NCI-H2196 treated with DMSO at 0.1 percent for 48 hours (cell line): ENCODE measurements around the gene MCM9.

ENCODE experiments used
- DNase-seq: peaks from one replicate; lab custom pipeline; 2025; ENCODE audit not compliant: unreplicated experiment; lab: John Stamatoyannopoulos, UW

MCM9 gene

DNA sequence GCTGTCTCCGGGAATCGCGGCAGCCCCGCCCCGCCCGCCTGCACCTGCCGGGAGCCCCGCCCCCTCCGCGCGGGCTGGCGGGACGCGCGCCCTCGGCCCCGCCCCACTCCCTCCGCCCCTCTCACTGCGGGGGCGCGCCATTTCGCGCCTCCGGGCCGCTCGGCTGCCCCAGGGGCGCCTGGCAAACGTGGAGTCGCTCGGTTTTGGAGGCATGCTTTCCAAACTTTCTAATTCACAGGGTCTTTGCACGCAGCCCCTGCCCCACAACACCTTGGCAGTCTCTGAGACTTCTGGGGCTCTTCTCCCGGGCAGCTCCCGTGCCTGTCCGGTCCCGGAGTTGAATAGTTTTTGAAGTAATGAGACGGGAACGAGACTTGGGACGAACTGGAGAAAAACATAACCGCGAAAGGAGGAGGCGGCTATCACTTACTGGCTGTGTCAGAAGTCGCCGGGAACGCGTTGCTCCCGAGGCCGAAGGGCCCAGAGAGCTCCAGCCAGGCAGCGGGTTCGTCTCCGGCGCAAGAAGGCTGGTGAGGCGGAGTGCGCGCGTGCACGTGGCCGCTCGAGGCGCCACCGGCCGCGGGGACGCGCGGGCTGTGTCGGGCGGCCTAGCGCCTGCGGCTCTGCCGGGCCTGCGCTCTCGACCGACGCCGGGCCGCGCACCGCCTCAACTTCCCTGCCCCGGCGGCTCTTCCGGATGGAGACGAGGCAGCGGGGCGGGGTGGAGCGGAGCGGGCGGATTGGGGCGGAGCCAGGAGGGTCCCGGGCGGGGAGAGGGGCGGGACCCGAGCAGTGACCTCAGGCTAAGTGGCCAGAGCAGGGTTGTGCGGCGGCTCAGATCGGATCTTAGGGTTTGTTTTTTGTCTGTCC is at the start of gene MCM9:
TSS of gene MCM9 (minus strand) at position 699 of the 870 bp plus-strand sequence. CDS start 3,436 bp downstream, outside the sequence.
- DNase-seq = peak; percentile 89

DNA sequence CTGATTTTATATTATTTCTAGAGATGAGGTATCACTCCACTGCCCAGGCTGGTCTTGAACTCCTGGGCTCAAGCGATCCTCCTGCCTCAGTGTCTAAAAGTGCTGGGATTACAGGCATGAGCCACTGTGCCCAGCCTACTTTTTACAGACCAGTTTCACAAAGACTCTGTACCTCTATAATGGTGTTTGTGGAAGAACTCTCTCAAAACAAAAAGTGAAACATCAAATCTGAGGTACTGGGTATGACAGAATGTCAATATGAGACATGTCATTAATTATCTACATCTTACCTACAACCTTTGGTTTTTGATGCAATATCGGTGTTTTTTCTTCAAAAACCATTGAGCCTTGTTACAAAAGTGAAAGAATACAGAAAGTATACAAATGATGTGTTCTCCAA is 49.4 kb upstream of the MCM9 start:
- no peak for DNase-seq

DNA sequence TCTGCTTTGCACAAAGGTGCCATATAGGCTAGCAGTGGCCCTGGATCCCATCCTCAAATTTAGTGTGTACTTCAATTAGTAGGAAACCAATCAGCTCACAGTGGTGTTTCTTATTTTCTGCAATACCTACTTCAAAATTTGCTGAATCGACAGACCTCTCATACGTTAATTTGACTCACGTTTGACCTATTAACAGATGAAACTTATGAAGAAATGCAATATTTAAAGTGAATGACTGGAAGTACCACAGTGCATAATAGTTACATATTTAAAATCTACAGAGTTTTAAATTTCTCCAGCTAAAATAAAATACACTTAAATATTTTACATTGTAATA is 47.6 kb upstream of the MCM9 start:
- no peak for DNase-seq

DNA sequence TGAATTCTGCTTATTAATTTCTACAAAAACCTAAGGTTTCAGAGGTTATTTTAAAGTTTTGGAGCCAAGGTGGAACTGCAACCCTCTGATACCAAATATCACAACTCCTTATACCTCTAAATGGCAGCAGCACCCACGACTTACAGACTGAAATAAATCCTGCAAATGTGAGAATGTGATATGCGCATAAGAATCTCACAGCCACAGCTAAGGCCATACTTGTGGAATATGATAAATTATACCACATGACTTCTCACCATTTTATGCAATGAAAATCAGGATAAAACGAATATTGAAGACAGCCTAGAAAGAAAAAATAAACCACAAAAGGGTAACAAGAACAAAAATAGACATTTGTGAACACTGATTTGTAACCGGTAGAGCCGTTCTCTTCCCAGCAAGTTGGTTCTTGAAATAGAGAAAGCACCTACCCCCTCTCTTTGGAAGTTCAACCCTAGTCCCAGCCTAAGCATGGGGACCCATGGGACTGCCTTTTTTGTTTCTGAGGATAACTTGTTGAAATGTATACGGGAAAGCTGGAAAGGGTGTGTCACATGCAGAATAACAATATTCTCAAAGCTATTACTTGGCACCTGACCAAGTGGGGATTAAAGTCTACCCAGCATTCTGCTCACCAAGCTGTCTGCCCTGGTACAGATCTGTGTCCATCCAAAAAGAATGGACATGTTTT is 47.1 kb upstream of the MCM9 start:
- no peak for DNase-seq

DNA sequence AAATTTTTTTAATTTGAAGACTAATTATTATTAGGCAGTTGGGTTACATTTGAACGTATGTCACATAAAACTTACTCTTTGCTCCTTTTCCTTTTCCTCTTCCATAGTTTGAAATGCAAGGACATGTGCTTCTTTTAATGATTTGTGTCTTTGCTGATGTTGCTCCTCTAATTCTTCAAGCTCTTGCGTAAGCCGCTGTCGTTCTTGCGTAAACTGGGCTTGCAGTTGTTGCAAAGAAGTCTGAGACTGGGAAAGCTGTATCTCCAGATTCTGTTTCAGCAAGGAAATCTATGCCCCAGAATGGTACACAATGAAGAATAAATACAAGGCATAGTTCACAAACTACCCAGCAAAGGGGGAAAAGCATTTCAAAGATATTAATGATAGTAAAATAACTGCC is 45.1 kb upstream of the MCM9 start:
- no peak for DNase-seq

DNA sequence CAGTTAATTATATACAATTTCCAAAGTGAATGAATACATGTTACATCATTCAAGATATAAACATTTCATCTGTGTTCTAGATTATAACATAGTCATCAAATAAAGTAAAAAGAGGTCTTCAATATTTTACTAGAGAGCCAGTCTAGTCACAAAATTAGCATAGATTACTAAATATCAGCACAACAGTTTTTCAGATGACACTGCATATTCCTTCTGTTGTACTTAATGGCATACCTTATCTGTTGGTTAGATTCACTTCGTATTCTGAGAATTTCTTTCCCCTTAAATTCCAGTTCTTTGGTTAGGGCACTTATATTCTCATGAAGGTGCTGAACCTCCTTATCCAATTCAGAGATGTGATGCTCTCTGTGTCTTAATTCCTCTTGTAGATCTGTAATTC is 39.8 kb upstream of the MCM9 start:
- no peak for DNase-seq

DNA sequence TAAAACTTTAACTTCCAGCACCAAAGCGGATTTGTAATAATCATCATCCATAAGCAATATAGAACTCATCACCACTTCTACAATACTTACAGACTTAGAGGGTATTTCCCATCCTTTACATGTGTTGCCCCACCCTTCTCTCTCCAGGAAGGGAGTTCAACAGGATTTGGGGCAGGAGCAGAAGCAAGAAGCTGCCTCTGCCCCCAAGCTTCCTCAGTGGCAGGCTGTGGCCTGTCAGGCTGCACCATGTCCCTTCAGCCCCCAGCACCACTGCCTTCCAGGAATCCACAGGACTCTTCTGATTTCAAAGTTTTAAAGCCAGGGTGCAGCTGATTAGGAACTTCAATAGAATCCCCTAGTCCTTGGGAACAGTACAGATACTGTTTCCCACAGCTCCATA is 36.7 kb upstream of the MCM9 start:
- no peak for DNase-seq

DNA sequence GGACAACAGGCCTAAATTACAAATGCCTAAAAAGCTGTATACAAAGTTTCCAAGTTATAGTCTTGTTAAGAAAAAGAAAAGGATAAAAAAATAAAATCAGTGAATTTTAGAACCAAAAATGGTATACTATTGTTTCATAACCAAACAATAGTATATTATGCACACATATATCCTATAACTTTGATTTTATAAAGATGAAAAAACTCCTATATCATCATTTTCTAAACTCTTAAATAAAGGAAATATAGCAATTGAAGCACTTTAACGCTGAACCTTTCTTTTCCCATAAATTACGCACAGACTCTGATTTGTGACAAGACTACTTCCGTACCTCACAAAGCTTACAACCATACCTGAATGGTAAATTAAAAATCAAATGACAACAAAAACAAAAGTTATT is 35.9 kb upstream of the MCM9 start:
- no peak for DNase-seq

DNA sequence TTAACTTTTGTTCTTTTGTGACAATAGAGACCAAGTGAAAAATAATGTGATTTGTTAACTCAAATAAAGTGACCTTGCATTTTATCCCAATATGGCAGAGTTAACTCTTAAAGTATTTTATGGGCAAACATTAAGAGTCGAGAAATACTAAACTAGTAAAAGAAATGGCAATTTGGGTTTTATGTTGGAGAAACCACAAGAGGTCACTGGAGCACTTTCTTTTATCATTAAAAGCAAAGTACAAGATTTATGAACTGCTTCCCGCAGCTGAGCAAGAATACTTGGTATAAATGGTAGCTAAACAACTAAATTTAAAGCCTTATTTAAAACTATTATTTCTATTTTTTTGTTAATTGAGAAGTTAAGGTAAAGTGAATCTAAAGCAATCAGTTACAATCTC is 33.5 kb upstream of the MCM9 start:
- DNase-seq = no peak

DNA sequence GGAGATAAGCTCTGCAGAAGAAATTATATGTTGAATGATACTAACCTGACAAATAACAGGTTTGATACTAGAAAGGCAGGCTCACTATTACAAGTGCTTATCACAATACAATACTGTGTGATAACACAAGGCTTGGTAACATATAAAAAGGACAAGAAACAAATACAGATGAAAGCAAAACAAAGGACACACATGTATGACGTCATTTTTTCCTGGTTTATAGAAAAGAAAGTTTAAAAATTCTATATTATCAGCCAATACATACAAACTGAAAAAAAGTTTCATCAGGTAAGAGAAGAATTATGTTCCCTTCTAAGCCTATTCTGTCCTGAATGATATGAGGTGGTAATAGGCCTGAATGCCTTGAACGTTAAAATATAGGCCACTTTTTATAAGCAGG is 32.3 kb upstream of the MCM9 start:
- no peak for DNase-seq

DNA sequence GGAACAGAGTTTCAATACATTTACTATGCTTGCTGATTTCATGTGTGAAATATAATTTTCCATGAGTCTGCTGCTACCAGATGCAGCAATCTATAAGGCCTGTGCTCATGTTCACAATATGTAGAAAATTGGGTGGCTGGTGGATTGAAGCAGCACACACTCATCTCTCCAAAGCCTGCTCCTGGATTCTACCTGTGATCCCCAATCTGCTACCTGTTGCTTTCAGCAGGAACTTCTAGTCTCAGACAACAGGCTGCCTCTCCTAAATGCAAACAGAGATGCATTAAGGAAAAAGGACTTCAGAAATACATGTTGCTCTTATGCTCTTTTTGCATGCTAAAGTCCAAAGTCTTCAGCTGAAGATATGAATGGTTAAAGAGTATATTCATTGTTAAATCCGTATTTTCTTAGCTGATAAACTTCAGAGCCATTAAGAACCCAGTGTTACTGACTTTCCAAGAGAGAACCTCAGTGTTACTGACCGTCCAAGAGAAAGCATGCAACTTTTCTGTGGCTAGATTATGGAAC is 30.9 kb upstream of the MCM9 start:
- no peak for DNase-seq

DNA sequence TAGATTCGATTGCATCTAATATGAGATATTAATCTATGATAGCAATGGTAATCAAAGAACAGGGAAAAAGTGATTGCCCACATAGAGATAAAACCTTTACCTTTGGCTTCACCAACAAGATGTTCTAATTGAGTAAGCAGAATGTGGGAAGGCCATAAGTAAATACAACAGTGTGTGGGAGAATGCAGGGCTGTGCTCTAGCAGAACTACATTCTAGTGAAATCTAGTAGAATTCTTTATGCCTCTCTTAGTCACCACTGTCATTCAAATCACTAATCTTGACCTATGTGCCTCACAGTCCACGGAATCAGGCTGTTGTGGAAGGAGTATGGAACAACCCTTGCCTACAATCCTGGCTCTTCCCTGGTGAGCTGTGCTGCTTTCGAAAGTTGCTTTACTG is 30.4 kb upstream of the MCM9 start:
- DNase-seq = no peak

DNA sequence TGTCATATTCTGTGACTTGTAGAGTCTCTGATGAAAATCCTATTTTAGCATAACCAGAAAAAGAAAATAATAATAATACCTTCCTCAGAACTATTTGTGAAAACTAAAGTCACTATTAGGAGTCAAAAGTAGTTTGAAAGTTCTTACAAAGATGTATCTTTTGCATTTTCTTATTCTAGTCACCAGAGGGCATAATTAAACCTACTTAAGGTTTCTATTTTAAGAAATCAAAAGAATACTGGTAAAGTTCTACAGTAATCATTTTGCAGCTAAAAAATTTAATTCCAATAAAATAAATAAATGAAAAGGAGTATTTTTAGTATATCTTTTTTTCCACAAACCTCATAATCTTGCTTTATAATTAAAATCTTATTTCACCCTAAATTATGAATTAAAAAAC is 28.0 kb upstream of the MCM9 start:
- no peak for DNase-seq

DNA sequence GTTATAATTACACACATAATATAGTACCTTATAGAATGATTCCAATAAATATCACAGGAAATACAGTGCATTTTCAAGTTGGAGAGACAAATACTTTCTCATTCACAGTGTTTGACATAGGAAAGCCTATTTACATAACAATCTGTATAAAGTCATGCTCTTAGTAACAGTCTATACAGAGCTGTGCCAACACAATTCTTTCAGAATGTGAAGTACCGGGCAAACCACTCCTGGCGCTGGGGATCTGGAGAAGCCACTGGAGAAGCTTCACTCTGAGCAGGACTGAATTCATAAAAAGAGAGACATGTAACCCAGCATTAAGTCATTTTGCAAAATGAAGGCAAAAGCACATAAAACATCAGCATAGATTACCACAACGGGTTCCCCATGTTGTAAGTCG is 24.9 kb upstream of the MCM9 start:
- no peak for DNase-seq

DNA sequence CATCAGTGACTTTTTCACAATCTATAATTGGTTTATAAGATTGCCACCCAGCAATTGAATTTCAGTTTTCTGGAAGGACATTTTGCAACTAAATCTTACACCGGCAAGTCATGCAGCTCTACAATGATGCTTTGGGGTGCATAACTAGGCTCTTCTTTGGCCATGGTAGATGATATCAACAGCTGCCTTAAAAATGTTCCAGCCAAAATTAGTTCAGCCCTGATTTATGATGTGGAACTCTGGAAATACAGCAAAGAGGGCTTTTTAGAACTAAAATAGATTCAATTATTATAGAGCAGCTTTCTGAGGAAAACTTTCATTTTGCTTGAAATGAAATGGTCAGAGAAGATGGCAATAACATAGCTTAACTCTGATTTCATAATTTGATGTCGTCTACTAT is 18.4 kb upstream of the MCM9 start:
- DNase-seq = no peak

DNA sequence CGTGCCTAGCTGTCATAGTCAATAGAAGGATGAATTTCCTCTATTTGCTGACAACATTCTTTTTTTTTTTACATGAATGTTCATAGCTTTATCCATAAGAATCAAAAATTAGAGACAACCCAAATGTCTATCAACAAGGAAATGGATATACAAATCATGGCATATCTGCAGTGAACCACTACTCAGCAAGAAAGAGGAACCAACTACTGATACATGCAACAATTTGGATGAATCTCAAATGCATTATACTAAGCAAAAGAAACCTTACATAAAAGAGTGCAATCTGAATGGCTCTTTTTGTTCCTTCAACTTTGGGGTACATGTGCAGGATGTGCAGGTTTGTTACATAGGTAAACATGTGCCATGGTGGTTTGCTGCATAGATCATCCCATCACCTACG is 17.7 kb upstream of the MCM9 start:
- DNase-seq = no peak

DNA sequence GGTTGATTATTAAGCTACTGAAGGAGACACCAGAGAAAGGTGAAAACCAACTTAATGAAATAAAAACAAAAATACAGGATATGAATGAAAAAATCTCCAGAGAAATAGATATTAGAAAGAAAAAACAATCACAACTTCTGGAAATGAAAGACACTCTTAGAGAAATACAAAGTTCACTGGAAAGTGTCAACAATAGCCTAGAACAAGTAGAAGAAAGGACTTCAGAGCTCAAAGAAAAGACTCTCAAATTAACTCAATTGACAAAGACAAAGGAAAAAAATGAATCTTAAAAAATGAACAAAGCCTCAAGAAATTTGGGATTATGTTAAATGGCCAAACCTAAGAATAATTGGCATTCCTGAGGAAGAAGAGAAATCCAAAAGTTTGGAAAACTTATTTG is 10.3 kb upstream of the MCM9 start:
- DNase-seq = no peak

DNA sequence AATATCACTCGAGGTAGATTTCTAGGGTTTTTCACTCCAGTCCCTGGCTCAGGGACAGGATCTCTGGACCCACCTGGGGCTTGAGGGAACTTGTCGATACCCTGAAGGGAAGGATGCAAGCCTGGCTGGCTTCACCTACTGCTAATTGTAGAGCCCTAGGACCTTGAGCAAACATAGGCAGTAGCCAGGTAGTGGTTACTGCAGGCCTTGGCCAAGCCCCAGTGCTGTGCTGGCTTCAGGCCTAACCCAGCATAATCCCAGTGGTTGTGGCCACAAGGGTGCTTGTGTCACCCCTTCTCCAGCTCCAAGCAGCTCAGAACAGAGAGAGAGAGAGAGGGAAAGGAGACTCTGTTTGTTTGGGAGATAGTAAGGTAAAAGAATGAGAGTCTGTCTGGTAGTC is 5.8 kb upstream of the MCM9 start:
- DNase-seq = no peak

DNA sequence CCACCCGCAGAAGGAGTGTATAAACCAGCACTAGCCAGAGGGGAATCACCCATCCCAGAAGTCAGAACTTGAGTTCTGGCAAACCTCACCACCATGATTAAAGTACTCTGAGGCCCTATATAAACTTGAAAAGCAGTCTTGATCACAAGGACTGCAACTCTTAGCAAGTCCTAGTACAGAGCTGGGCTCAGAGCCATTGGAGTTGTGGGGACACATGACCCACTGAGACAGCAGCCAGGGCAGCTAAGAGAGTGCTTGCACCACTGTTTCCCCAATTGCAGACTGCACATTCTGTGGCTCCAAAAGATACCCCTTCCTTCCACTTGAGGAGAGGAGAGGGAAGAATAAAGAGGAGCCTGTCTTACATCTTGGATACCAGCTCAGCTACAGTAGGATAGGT is 4.7 kb upstream of the MCM9 start:
- no peak for DNase-seq

DNA sequence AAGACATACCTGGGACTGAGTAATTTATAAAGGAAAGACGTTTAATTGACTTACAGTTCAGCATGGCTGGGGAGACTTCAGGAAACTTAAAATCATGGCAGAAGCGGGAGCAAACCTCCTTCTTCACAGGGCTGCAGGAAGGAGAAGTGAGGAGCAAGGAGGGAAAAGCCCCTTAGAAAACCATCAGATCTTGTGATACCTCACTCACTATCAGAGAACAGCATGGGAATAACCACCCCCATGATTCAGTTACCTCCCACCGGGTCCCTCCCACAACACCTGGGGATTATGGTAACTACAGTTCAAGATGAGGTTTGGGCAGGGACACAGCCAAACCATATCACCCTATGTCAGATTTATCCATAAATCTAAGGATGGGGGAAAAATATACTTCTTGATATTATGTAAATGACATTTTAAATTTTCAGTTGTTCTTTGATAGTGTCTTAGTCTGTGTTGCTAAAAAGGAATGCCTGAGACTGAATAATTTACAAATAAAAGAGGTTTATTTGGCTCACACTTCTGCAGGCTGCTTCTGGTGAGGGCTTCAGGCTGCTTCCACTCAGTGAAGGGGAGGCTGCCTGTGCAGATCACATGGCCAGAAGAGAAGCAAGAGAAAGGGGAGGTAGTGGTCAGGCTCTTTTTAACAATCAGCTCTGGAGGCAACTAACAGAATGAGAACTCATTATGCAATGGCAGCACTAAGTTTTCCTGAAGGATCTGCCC is 1.2 kb upstream of the MCM9 start:
- DNase-seq = no peak

DNA sequence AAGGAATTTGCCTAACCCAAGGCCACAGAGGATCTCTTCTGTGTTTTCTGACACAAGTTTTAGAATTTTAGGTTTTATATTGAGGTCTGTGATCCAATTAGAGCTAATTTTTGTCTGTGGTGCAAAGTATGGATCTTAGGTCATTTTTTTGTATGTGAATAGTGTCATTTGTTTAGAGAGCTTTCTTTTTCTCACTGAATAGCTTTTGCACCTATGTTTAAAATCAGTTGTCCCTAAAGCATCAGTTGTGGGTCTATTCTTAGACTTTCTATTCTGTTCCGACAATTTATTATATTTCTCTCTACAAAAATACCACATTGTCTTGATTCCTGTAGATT is 341 bp upstream of the MCM9 start:
- no peak for DNase-seq

DNA sequence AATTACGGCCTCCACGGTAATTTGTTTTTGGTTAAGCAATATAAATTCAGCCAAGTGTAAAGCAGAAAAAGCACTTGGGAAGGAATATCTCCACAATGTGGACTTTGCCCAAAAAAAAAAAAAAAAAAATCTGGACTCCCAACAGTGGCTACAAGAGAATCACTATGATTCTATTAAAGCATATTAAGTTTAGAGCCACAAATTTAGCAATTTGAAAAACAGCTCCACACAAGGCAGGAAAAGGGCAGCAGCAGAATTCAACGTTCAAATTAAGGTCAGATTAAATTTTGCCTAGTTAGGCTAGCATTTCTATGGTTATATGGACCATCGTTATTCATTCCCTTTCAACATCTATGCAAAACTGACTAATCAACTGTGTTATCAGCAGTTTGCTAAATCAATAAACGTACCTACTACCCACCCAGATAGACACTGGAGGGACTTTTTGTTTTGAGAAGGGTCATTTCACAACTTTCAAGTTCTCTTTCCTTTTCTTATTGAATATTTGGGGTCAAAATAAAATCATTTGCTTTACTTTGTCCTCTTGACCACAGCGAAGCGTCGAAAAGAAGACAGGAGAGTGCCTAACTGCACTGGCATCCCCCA is 1.0 kb downstream of the MCM9 start:
- DNase-seq = no peak
